ENCODE measurements around the gene OR10H5.
"Not testable (repeated sequence)": the region's sequence is repeated elsewhere in the genome, so short reads cannot be mapped to it uniquely, and the experiment has no call there.

Gene OR10H5

GRCh38 chr19:15843894-15844222 is 56.4 kb downstream of the OR10H5 start:
- DNase-seq (ENCODE audit: low read depth in 2 of 2) = not testable (repeated sequence)

- DNase-seq (ENCODE audit: low read depth in 2 of 2) = no peak
Observed at GRCh38 chr19:15846923-15847322, 59.5 kb downstream of the OR10H5 start.

- DNase-seq (ENCODE audit: low read depth in 2 of 2) = no peak
Observed at GRCh38 chr19:15850385-15850784, 62.9 kb downstream of the OR10H5 start.
